B cell (primary cell): ENCODE results near the gene APMAP. TPM values are rescaled to one million over a fixed set of nuclear protein-coding genes. Genes with fewer than 3 reads are reported as not detected.
"Not testable (repeated sequence)": the region's sequence is repeated elsewhere in the genome, so short reads cannot be mapped to it uniquely, and the experiment has no call there.

Experiments
- ATAC-seq: fragments of 200-7000 bp; cut with Tn5 transposase; one replicate; pipeline ENCODE4 v1.10.0; 2021; ENCODE audit warnings: low read depth, mild to moderate bottlenecking, moderate number of reproducible peaks, moderate library complexity
- CTCF ChIA-PET: fragments of 350-600 bp; sonication (Branson Sonifier 250); formaldehyde crosslinking; loops from one replicate; lab custom pipeline; 2021; ENCODE audit warnings: antibody characterized with exemption, inconsistent platforms; lab: Charles Lee
- POLR2A ChIA-PET: fragments of 350-600 bp; sonication (Branson Sonifier 250); formaldehyde crosslinking; loops from one replicate; lab custom pipeline; 2021; ENCODE audit warnings: antibody characterized with exemption; lab: Charles Lee
- DNase-seq: peaks from one replicate; pipeline ENCODE4 v3.0.0; 2013
- H2AFZ ChIP-seq: 2 replicates; pipeline ENCODE4 v1.6.1; 2012; ENCODE audit warnings: mild to moderate bottlenecking, low read depth, low read length; ENCODE audit not compliant: insufficient read depth, poor library complexity, severe bottlenecking
- H3K27ac ChIP-seq, 2 donors: 1 replicate in 1 of 2; 2 replicates in 1 of 2; pipeline ENCODE4 v1.5.1; 2012 to 2013; ENCODE audit warnings: low read length in 2 of 2, mild to moderate bottlenecking in 2 of 2, moderate library complexity in 1 of 2
- H3K27me3 ChIP-seq, 4 experiments: fragments of 200-600 bp in 1 of 4; sonication (generic) in 1 of 4; replicated peaks in 1 of 4; 1 replicate in 2 of 4; 2 replicates in 2 of 4; pipeline versions ENCODE4 v1.6.1 to v1.7.0; 2013 to 2016; ENCODE audit warnings: low read length in 3 of 4, mild to moderate bottlenecking in 2 of 4, mixed read lengths in 1 of 4, moderate library complexity in 1 of 4; ENCODE audit not compliant: insufficient read depth in 4 of 4, control insufficient read depth in 3 of 4; ENCODE audit errors: control extremely low read depth in 1 of 4
- H3K36me3 ChIP-seq, 2 experiments: replicated peaks in 1 of 2; 1 replicate in 1 of 2; 2 replicates in 1 of 2; pipeline versions ENCODE4 v1.6.1 to v1.7.1; 2013; ENCODE audit warnings: low read length in 1 of 2; ENCODE audit not compliant: insufficient read depth in 2 of 2, control insufficient read depth in 1 of 2; ENCODE audit errors: control extremely low read depth in 1 of 2, extremely low read depth in 1 of 2
- H3K4me1 ChIP-seq, 2 donors: fragments of 200-600 bp in 1 of 2; sonication (generic) in 1 of 2; 1 replicate in 1 of 2; 2 replicates in 1 of 2; pipeline versions ENCODE4 v1.5.1 to v1.6.1; 2013 to 2017; ENCODE audit warnings: low read length in 2 of 2; ENCODE audit not compliant: control insufficient read depth in 2 of 2, insufficient read depth in 2 of 2
- H3K4me2 ChIP-seq: replicated peaks from 2 replicates; pipeline ENCODE3; 2012; ENCODE audit warnings: mild to moderate bottlenecking, low read depth, low read length; ENCODE audit not compliant: poor library complexity, severe bottlenecking
- H3K4me3 ChIP-seq, 5 experiments: fragments of 200-600 bp in 1 of 5; sonication (generic) in 1 of 5; 1 replicate in 3 of 5; 2 replicates in 2 of 5; pipeline versions ENCODE4 v1.5.1 to v1.7.0; 2011 to 2016; ENCODE audit warnings: low read length in 4 of 5, mild to moderate bottlenecking in 4 of 5, low read depth in 2 of 5, control low read depth in 1 of 5, moderate library complexity in 1 of 5; ENCODE audit not compliant: insufficient read depth in 1 of 5; ENCODE audit errors: control extremely low read depth in 1 of 5, extremely low read depth in 1 of 5
- H3K79me2 ChIP-seq: fragments of 200-600 bp; sonication (generic); one replicate; pipeline ENCODE4 v1.6.0; 2016; ENCODE audit warnings: low read length; ENCODE audit not compliant: control insufficient read depth, insufficient read depth
- H3K9ac ChIP-seq: fragments of 200-600 bp; sonication (generic); 2 replicates; pipeline ENCODE4 v1.6.1; 2017; ENCODE audit warnings: mild to moderate bottlenecking, low read length, moderate library complexity
- H3K9me3 ChIP-seq, 3 donors: one replicate each; pipeline versions ENCODE4 v1.6.1 to v1.7.1; 2013; ENCODE audit warnings: low read length in 2 of 3; ENCODE audit not compliant: control insufficient read depth in 2 of 3, insufficient read depth in 1 of 3; ENCODE audit errors: control extremely low read depth in 1 of 3
- H4K20me1 ChIP-seq: 2 replicates; pipeline ENCODE4 v1.6.0; 2012; ENCODE audit warnings: mild to moderate bottlenecking, low read length; ENCODE audit not compliant: insufficient read depth, control insufficient read depth, poor library complexity, severe bottlenecking
- H3K27ac Mint-ChIP-seq: one replicate; pipeline ENCODE4 v1.8.0; 2021; ENCODE audit warnings: mixed read lengths
- H3K27me3 Mint-ChIP-seq: one replicate; pipeline ENCODE4 v1.8.0; 2021; ENCODE audit warnings: mixed read lengths
- H3K4me1 Mint-ChIP-seq: one replicate; pipeline ENCODE4 v1.8.0; 2021; ENCODE audit warnings: mixed read lengths
- H3K4me3 Mint-ChIP-seq: one replicate; pipeline ENCODE4 v1.8.0; 2021; ENCODE audit warnings: mixed read lengths
- H3K9me3 Mint-ChIP-seq: one replicate; pipeline ENCODE4 v1.8.0; 2022; ENCODE audit warnings: mixed read lengths; ENCODE audit not compliant: insufficient read depth
- EZH2 ChIP-seq: IDR thresholded peaks from 2 replicates; pipeline ENCODE4 v1.6.1; 2012; ENCODE audit warnings: borderline replicate concordance, low read depth, mild to moderate bottlenecking, moderate library complexity, low read length; ENCODE audit not compliant: insufficient read depth, poor library complexity, severe bottlenecking
- WGBS: methylation state at CpG from one replicate; pipeline ENCODE4 v1.1.5; 2013; ENCODE audit warnings: missing lambda C conversion rate; ENCODE audit not compliant: insufficient coverage; 5-methylcytosine and 5-hydroxymethylcytosine counted together
- intact Hi-C: fragments of 100-400 bp; cut with micrococcal nuclease; formaldehyde crosslinking; loops from one replicate; pipeline ENCODE4 v1.10.0; 2022
- polyA plus RNA-seq: library from polyadenylated mRNA; depleted of rRNA; stranded (reverse); fragments of >200 nt; gene quantifications from 2 replicates; pipeline ENCODE4 v1.2.3, GENCODE V29; 2012
- total RNA-seq, 2 donors: library from RNA; stranded (reverse); fragments of 120-200 nt in 1 of 2; gene quantifications; 1 replicate in 1 of 2; 2 replicates in 1 of 2; pipeline versions ENCODE4 v1.2.3 to v1.2.4, GENCODE V29; 2013 to 2022
- TF ChIP-seq, protein P1 (sequence below): fragments of 200-600 bp; IDR thresholded peaks from one replicate; pipeline ENCODE4 v1.8.0; 2022; ENCODE audit warnings: antibody characterized with exemption, mild to moderate bottlenecking

The APMAP gene
- total and polyA plus RNA-seq, 2 donors (not counting 1 experiment from before 2014, with no cell fraction given): 9.1 to 28.0 TPM

GRCh38 chr20:24946376-24946775, 46.2 kb downstream of the APMAP start:
- H4K20me1 ChIP-seq, H3K27ac ChIP-seq, H3K4me3 Mint-ChIP-seq, H3K27me3 ChIP-seq, CTCF ChIA-PET, DNase-seq, H3K27ac Mint-ChIP-seq, intact Hi-C loops, H3K4me2 ChIP-seq, H3K36me3 ChIP-seq, H3K79me2 ChIP-seq, H3K4me1 Mint-ChIP-seq, H3K4me1 ChIP-seq, ATAC-seq, H3K4me3 ChIP-seq, H2AFZ ChIP-seq, POLR2A ChIA-PET, H3K9ac ChIP-seq: not testable (repeated sequence)
- Mint-ChIP-seq H3K9me3 (peaks cover 26% of the 10 kb centered on the region), H3K27me3 (peaks cover 28% of the 10 kb centered on the region)
- WGBS: no CpG with 5 or more reads among the region's 1 CpG
- H3K9me3 ChIP-seq: peaks cover 0 to 18% (median 0%) of the 10 kb centered on the region in 3 donors

DNA sequence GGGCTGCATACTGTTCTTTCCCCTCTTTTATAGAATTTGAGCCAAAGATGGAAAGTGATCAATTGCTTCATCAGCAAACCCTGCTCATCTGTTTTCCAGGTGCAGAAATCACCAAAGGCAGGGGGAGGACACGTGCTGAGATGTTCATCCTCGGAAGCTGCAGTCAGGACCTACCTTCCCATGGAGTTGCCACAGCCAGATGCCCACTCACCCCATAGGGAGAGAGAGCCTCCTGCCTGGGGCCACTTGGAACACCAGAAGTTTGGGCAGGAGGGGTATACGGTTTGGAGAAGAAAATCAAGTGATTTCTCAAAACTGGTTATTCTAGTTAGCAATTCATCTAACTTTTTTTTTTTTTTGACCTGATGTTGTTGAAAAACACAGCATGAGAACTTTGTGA, 48.8 kb downstream of the APMAP start:
- intact Hi-C loops: no loop called here
- no peak for ATAC-seq
- WGBS: 83% methylated on average over 1 of the region's 3 CpGs

More for the DNA sequence above, 48.8 kb downstream of the APMAP start:
- H4K20me1 ChIP-seq: no peaks in the 10 kb centered on the region
- H3K4me1 Mint-ChIP-seq: no peaks in the 10 kb centered on the region
- H3K9ac ChIP-seq: no peak overlapping the region
- H3K4me1 ChIP-seq: no peaks in the 10 kb centered on the region
- POLR2A ChIA-PET: no interaction called here
- H3K27me3 Mint-ChIP-seq: peaks cover 22% of the 10 kb centered on the region
- no peak overlapping the region for H3K4me3 Mint-ChIP-seq
- H3K27ac Mint-ChIP-seq: no peak overlapping the region
- H3K36me3 ChIP-seq: no peaks in the 10 kb centered on the region
- H3K4me2 ChIP-seq: no peak overlapping the region
- H3K4me3 ChIP-seq: no peak overlapping the region
- H2AFZ ChIP-seq: no peak overlapping the region
- H3K9me3 Mint-ChIP-seq: peaks cover 26% of the 10 kb centered on the region
- no peak overlapping the region for H3K27ac ChIP-seq
- no peak for TF ChIP-seq EZH2
- TF ChIP-seq, protein P1, sequence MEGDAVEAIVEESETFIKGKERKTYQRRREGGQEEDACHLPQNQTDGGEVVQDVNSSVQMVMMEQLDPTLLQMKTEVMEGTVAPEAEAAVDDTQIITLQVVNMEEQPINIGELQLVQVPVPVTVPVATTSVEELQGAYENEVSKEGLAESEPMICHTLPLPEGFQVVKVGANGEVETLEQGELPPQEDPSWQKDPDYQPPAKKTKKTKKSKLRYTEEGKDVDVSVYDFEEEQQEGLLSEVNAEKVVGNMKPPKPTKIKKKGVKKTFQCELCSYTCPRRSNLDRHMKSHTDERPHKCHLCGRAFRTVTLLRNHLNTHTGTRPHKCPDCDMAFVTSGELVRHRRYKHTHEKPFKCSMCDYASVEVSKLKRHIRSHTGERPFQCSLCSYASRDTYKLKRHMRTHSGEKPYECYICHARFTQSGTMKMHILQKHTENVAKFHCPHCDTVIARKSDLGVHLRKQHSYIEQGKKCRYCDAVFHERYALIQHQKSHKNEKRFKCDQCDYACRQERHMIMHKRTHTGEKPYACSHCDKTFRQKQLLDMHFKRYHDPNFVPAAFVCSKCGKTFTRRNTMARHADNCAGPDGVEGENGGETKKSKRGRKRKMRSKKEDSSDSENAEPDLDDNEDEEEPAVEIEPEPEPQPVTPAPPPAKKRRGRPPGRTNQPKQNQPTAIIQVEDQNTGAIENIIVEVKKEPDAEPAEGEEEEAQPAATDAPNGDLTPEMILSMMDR: no peak
- peaks cover 0 to 2% (median 0%) of the 10 kb centered on the region in 4 experiments for H3K27me3 ChIP-seq
- no peak for DNase-seq
- H3K79me2 ChIP-seq: no peaks in the 10 kb centered on the region
- CTCF ChIA-PET: no interaction called here
- peaks cover 0 to 12% (median 0%) of the 10 kb centered on the region in 3 donors for H3K9me3 ChIP-seq
